ENCODE measurements around the gene CCL1.

CCL1 gene

GRCh38 chr17:34369571-34369970 is 6.5 kb upstream of the CCL1 start:
- H3F3A ChIP-seq (ENCODE audit: control insufficient read depth, insufficient read depth), result no peaks in the 10 kb centered on the region
- H3K36me3 ChIP-seq (ENCODE audit: control insufficient read depth, low read length), result 0 out of 2 replicates have a peak, but pooled peaks cover 2% of the 10 kb centered on the region
- no peaks in the 10 kb centered on the region for H3K9me2 ChIP-seq (replicated peaks; ENCODE audit: control insufficient read depth, low read length)
- TF ChIP-seq, protein P1, sequence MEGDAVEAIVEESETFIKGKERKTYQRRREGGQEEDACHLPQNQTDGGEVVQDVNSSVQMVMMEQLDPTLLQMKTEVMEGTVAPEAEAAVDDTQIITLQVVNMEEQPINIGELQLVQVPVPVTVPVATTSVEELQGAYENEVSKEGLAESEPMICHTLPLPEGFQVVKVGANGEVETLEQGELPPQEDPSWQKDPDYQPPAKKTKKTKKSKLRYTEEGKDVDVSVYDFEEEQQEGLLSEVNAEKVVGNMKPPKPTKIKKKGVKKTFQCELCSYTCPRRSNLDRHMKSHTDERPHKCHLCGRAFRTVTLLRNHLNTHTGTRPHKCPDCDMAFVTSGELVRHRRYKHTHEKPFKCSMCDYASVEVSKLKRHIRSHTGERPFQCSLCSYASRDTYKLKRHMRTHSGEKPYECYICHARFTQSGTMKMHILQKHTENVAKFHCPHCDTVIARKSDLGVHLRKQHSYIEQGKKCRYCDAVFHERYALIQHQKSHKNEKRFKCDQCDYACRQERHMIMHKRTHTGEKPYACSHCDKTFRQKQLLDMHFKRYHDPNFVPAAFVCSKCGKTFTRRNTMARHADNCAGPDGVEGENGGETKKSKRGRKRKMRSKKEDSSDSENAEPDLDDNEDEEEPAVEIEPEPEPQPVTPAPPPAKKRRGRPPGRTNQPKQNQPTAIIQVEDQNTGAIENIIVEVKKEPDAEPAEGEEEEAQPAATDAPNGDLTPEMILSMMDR (IDR thresholded peaks at IDR 0.05; ENCODE audit: low read depth, low read length, poor library complexity, severe bottlenecking), result no peak
- no peak for TF ChIP-seq EZH2phosphoT487 (IDR thresholded peaks at IDR 0.05; ENCODE audit: borderline replicate concordance, low read length)
- no peaks in the 10 kb centered on the region for H3K79me2 ChIP-seq (ENCODE audit: control insufficient read depth, low read length)
- H3K9me3 ChIP-seq (ENCODE audit: control insufficient read depth, insufficient read depth, low read length), result no peaks in the 10 kb centered on the region
- 0 out of 2 replicates have a peak, but pooled peaks cover 3% of the 10 kb centered on the region for H3K4me1 ChIP-seq (ENCODE audit: control insufficient read depth, low read length)
- H3K27ac ChIP-seq (ENCODE audit: low read depth, low read length), result no peak overlapping the region
- no peak overlapping the region for H3K4me3 ChIP-seq (ENCODE audit: low read length)
- no peak overlapping the region for H3K4me2 ChIP-seq (ENCODE audit: low read length)
- peaks cover 7% of the 10 kb centered on the region; the same call in 1 of the 2 replicates for H3K27me3 ChIP-seq (ENCODE audit: control insufficient read depth, low read length)
- H4K20me1 ChIP-seq (ENCODE audit: control insufficient read depth, insufficient read depth, low read depth, low read length), result no peaks in the 10 kb centered on the region

DNA sequence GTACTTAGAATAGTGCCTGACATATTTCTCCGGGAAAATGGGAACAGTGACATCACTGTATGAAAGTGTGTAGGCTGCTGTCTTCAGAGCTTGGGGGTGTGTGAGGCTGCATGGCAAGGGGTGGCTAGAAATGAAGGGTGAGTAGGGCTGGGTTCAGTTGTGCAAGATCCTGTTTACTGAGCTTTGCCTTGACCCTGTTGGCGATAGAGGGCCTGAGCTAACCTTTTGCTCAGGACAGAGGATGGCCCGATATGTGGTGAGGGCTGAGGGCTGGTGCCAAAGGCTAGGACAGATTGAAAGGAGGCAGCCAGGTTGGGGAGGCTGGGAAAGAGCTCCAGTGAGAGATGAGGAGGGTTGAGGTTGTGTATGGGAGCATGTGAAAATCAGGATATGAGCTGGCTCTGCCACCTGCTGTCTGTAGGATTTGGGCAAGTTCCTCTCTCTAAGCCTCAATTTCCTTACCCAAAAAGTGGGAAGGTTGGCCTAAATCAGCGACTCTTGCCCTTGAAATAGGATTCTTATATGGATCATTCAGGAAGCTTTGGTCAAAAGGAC is 6.0 kb upstream of the CCL1 start:
- no peaks in the 10 kb centered on the region for H4K20me1 ChIP-seq (ENCODE audit: control insufficient read depth, insufficient read depth, low read depth, low read length)
- no peaks in the 10 kb centered on the region for H3K79me2 ChIP-seq (ENCODE audit: control insufficient read depth, low read length)
- no peak overlapping the region for H3K4me2 ChIP-seq (ENCODE audit: low read length)
- no peaks in the 10 kb centered on the region for H3K9me2 ChIP-seq (replicated peaks; ENCODE audit: control insufficient read depth, low read length)
- no peak overlapping the region for H3K4me3 ChIP-seq (ENCODE audit: low read length)
- 0 out of 2 replicates have a peak, but pooled peaks cover 3% of the 10 kb centered on the region for H3K4me1 ChIP-seq (ENCODE audit: control insufficient read depth, low read length)
- TF ChIP-seq EZH2phosphoT487 (IDR thresholded peaks at IDR 0.05; ENCODE audit: borderline replicate concordance, low read length), result no peak
- TF ChIP-seq, protein P1 (IDR thresholded peaks at IDR 0.05; ENCODE audit: low read depth, low read length, poor library complexity, severe bottlenecking), result no peak
- no peak overlapping the region for H3K27ac ChIP-seq (ENCODE audit: low read depth, low read length)
- no peaks in the 10 kb centered on the region for H3K9me3 ChIP-seq (ENCODE audit: control insufficient read depth, insufficient read depth, low read length)
- 0 out of 2 replicates have a peak, but pooled peaks cover 2% of the 10 kb centered on the region for H3K36me3 ChIP-seq (ENCODE audit: control insufficient read depth, low read length)
- peaks cover 9% of the 10 kb centered on the region; the same call in 1 of the 2 replicates for H3K27me3 ChIP-seq (ENCODE audit: control insufficient read depth, low read length)
- H3F3A ChIP-seq (ENCODE audit: control insufficient read depth, insufficient read depth), result no peaks in the 10 kb centered on the region

GRCh38 chr17:34368196-34368945 is 5.3 kb upstream of the CCL1 start:
- Histone ChIP-seq H3K27me3 (ENCODE audit: control insufficient read depth, low read length) (peaks cover 9% of the 10 kb centered on the region; the same call in 1 of the 2 replicates), H3K79me2 (ENCODE audit: control insufficient read depth, low read length) (no peaks in the 10 kb centered on the region), H3F3A (ENCODE audit: control insufficient read depth, insufficient read depth) (no peaks in the 10 kb centered on the region), H4K20me1 (ENCODE audit: control insufficient read depth, insufficient read depth, low read depth, low read length) (no peaks in the 10 kb centered on the region), H3K4me1 (ENCODE audit: control insufficient read depth, low read length) (0 out of 2 replicates have a peak, but pooled peaks cover 3% of the 10 kb centered on the region), H3K36me3 (ENCODE audit: control insufficient read depth, low read length) (0 out of 2 replicates have a peak, but pooled peaks cover 2% of the 10 kb centered on the region), H3K27ac (ENCODE audit: low read depth, low read length) (no peak overlapping the region), H3K9me2 (replicated peaks; ENCODE audit: control insufficient read depth, low read length) (no peaks in the 10 kb centered on the region), H3K4me3 (ENCODE audit: low read length) (no peak overlapping the region), H3K4me2 (ENCODE audit: low read length) (no peak overlapping the region), H3K9me3 (ENCODE audit: control insufficient read depth, insufficient read depth, low read length) (no peaks in the 10 kb centered on the region)
- TF ChIP-seq, protein P1 (IDR thresholded peaks at IDR 0.05; ENCODE audit: low read depth, low read length, poor library complexity, severe bottlenecking), result no peak
- TF ChIP-seq EZH2phosphoT487 (IDR thresholded peaks at IDR 0.05; ENCODE audit: borderline replicate concordance, low read length), result no peak
